Measurements from ENCODE around the gene SLC6A3. TPM values are rescaled to one million over a fixed set of nuclear protein-coding genes. Genes with fewer than 3 reads are reported as not detected.
A peak's percentile ranks its signal among the peaks of the same experiment; 100 is the strongest.

SLC6A3 gene
- polyA plus RNA-seq, 5 donors, result 1.3 to 4.4 (median 3.0) TPM

DNA sequence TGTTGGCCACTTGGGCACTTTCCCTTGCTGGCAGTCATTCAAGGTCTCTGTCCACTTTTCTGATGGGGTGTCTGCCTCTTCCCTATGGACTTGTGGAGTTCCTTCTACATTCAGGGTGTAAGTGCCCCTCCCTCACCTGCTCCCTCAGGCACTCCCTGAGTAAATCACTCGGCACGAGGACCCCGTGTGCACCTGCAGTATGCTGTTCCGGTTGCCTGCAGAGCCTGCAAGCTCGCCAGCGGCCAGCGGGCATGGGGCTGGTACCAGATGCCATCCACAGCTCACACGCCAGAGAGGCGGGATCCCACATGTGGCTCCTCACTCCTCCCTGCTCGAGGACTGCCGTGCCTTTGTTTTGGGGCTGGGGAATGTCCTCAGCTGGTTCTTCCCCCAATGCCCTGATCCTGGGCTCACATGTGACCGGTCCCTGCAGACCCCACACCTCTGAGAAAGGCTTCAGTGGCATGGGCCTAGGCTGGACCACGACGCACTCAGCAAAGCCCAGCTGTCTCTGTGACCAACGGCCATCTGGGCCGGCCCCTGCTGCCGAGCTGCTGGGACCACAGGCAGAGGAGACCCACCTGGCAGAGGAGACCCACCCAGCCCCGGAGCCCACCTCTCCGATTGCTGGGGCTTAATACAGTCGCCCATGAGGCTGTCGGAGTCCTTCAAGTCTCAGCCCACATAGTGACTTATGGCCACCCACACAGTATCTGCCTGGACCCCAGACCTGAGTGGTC lies 54.2 kb downstream of the SLC6A3 start:
- no peak for DNase-seq

DNA sequence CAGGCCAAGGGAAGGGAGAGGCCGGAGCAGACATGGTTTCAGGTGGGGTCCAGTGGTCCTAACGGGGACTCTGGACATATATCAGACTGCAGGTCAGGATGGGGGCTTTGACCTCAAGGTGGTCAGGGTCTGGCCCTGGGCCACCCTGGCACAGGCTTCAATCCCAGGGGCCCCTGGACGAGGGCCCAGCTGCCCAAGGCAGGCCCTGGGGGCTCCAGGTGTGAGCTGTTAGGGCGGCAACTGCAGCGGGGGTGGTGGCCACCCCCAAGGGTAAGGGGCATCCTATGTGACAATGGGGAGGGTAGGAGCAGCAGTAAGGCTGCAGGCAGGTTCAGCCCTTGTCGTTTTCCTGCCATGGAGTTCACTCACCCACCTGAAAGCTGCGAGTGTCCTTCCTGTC lies 54.9 kb downstream of the SLC6A3 start:
- no peak for DNase-seq

DNA sequence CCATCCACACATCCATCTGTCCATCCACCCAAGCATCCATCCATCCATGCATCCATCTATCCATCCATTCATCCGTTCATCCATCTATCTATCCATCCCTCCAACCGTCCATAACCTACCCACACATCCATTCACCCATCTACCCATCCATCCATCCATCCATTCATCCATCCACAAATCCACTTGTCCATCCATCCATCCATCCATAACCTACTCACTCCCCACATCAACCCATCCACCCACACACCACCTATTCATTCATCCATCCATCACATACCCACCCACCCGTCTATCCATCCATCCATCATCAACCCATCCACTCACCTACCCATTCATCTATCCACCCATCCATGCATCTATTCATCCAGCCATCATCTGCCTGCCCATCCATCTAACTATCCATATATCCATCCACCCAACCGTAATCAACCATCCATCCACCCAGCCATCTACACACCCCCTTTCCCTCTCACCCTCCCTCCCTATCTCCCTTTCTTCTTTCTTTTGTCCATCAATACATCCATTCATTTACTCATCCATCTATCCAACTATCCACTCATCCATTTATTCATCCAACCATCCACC lies 56.8 kb downstream of the SLC6A3 start:
- DNase-seq, result no peak

DNA sequence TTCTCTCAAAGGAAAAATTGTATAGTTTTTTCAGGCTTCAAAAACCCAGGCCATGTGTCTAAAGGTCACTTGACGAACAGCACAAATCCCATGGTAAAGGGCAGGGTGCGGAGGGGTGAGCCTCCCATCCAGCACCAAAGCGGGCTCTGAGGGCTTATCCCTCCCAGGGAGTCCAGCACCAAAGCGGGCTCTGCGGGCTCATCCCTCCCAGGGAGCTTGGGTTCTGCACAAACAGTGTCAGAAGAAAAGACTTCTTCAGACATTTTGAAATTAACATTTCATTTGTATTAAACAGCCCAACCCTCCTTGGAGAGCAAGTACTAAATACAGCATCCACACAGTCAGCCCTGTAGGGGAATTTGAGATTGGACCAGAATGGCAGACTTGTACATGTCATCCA lies 57.4 kb downstream of the SLC6A3 start:
- no peak for DNase-seq

DNA sequence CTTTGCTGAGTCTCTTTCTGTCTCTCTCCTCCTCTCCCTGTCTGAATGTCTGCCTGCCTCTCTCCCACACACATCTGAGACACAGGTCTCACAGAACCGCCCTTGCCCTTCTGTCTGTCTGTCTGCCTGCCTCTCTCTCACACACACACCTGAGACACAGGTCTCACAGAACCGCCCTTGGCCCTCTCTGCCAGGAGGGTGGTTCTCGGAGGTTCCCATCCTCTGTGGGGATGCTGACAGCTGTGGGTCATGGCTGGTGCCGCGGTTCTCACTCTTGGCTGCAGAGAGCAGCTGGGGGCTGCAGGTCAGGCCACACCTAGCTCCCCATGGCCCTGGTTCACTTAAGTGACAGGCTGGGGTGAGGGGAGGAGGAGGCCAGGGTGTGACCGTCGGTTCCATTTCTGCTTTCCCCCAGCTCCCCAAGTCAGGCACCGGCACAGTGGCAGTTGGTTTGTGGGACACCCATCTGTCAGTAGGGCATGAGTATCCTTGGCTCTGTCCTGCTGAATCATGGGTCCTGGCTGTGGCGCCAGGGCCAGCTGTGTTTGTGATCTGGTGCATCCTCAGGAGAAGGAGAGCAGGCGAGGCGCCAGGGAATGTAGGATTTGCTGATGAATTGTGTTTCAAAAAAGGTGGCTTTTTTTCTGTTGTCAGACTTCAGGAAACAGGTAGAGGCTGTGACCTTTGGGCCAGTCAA lies 58.0 kb downstream of the SLC6A3 start:
- DNase-seq, result no peak

DNA sequence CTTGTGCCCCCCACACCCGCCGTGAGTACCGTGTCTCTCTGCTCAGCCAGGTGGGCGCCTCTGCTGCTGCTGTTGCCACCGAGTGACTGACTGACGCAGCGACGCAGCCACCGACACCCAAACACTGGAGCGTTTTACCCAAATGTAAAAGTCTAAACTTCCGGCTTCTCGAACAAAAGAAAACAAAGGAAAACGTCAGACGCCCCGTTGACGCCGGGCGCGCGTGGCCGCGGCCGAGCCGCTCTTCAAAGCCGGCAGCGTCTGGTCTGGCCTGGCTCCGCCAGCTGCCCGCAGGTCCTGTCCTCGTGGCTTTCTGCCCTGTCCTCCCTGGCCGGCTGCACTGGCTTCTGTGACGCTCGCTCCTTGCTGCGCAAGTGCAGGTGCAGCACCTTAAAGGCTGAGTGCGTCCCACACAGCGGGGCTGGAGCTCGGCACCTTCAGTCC lies 58.9 kb downstream of the SLC6A3 start:
- peak; percentile 44 to 52 for DNase-seq

DNA sequence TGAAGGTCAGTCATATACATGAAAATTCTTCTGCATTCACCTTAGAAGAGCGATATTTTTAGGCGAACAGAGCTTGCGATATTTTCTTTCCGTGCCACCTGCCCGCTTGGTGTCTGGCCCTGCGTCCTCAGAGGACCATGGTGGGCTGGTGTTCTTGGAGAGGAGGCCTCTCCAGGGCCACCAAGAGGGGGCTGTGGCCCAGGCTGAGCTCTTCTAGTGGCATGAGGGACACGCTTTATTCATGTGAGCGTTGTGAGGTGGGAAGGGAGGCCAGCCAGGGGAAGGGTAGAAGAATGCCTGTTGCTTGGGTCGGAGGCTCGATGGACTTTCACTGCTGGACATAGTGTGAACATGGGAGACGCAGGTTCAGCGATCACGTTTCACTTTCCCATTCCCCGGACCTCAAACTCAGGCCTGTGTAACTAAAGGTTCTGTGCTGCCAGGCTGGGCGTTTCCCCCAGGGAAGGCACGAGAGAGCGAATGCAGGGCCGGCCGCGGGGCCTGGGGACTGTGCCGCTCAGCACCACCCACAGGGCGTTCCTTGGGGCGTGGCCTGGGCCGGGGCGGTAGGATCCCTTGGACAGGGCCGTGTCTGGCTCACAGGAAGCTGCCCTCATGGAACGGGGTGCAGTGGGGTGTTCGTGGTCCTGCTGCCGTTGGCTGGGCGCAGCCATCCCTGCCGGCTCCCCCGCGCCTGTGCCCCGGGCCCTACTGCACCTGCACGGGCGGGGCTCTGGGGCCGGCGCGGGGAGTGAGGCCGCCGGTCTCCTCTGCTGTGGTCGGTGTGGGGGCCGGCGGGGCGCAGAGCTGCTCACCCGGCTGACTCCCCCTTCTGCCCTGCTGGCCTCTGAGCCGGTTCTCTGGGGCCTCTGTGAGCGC lies 59.6 kb downstream of the SLC6A3 start:
- DNase-seq, result peak; percentile 54 to 61

DNA sequence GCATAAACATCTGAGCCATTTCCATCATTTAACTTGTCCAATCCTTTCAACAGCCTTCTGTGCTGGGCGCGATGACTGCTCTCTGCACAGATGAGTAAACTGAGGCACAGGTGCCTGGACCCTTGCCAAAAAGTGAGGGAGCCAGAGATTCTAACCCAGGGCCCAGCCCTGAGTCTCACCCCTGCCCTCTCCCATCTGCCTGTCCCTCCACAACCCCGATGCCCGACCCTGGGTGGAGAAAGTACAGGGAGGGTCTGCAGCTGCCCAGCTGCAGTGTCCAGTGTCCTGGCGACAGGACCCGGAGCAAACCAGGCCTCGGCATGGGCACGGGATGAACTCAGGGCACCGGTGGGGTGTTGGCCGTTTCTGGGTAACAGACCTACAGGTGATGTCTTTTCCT lies 60.7 kb downstream of the SLC6A3 start:
- DNase-seq, result no peak

DNA sequence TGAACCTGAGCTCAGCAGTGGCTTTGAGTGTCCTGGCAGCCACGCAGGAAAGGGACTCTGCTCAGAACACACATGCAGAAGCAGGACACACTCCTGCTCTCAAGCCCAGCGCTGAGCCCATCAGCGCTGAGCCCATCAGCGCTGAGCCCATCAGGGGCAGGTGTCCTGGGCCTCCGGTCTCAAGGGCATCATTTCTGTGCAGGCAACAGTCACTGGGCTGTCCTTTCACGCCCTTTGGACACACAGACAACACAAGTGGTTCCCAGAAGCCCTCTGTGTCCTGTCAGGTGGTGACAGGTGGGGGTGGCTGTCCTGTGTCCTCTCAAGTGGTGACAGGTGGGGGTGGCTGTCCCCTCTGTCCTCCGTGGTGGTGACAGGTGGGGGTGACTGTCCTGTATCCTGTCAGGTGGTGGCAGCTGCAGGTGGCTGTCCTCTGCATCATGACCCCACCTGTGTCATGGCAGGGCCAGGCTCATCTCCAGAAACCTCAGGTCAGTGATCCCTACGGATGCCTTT lies 61.3 kb downstream of the SLC6A3 start:
- no peak for DNase-seq

DNA sequence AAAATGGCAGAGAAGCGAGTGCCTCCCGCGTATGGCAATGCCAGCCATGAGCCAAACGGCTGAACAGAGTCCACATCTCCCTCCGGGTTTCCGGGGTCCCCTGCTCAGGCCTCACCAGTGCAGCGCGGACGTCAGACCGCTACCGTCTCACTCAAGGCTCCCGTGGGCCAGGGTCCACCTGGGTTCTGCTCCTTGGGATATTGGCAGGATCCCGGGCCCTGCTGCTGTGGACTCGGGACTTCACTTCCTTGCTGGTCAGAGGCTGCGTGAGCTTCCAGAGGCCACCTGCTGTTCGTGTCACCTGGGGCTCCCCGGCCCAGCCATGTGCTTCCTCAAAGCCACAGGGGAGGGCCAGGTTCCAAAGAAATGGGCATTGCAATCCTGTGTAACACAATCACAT lies 61.9 kb downstream of the SLC6A3 start:
- no peak for DNase-seq

DNA sequence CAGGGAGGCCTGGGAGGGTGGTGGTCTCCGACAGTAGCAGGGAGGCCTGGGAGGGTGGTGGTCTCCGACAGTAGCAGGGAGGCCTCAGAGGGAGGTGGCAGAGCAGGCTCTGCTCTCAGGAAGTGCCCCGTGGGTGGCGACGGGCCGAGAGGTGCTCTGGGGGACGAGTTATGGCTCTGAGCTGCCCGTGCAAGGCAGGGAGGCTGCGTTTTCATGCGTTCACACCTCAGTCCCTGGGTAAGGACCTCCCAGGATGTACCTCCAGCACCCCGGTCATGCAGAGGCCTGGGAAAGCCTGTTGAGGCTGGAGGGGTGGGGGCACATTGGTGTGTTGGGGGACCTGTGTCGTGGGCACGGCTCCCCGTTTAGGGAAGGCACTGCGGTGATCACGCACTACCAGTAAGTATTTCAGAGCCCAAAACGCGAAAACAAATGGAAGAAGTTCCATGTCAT lies 63.0 kb downstream of the SLC6A3 start:
- no peak for DNase-seq

DNA sequence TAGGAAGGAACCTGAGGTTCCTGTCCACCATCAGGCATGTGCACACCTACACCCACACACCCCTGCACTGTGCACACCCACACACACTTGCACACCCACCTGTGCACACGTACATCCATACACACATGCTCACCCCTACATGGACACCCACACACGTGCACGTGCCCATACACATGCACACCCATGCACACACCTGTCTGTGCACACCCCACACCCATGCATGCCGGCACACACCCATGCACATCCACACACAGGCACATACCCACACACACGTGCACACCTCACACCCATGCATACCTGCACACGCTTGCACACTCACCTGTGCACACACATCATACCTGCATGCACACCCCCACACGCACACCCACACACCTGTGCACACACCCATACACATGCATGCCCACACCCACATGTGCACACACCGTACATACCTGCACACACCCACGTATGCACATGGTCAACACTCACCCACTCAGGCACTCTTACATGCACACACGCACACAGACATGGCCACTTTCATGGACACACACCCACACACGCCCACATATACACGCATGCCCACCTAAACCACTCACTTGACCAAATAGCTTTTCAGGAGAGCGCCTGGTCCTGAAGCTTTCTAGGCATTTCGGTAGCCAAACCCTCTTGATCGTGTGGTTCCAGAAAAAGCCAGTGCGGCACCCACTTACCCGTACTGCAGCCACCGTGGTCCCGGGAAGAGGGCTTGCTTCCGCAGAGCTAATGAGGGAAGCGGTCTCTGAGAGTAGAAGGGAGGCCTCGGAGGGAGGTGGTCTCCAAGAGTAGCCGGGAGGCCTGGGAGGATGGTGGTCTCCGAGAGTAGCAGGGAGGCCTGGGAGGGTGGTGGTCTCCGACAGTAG lies 63.6 kb downstream of the SLC6A3 start:
- DNase-seq, result no peak

DNA sequence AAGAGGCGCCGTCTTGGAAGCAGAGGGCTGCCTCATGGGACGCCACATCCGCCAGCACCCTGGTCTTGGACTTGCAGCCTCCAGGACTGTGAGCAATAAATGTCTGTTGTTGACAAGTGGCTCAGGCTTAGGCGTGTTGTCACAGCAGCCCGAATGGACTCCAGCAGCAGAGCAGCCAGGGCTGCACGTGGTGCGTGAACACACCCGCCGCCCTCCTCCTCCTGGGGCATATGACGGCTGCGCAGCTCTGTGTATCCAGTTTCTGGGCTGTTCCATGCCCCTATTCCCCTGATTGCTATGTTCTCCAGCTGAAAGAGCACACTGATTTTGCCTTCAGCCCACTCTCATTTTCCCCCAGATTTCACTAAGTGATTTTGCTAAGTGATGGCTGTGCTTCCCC lies 64.3 kb downstream of the SLC6A3 start:
- DNase-seq, result peak in 1 of 2 donors; percentile 16

DNA sequence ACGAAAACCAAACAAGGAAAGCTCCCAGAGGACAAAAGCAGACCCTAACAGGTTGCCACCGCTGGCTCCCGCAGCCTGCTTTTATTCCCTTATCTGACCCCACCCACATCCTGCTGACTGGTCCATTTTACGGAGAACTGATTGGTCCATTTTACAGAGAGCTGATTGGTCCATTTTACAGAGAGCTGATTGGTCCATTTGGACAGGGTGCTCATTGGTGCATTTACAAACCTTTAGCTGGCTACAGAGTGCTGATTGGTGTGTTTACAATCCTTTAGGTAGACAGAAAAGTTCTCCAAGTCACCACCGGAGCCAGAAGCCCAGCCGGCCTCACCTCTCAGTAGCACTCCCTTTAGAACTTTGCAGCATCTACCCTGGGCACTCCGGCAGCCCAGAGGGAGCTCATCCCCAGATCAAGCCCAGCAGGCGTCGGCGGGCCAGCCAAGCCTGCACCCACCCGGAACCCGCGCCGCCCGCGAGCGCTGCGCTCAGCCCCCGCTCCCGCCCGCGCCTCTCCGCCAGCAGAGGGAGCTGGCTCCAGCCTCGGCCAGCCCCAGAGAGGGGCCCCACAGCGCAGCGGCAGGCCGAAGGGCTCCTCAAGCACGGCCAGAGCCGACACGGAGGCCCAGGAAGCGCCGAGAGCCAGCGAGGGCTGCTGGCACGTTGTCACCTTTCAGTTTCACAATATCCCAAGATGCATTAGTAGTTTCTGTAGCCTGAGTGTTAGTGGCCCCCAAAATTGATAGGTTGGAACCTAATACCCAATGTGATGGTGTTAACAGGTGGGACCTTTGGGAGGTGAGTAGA lies 65.0 kb downstream of the SLC6A3 start:
- peak; percentile 57 to 69 for DNase-seq

DNA sequence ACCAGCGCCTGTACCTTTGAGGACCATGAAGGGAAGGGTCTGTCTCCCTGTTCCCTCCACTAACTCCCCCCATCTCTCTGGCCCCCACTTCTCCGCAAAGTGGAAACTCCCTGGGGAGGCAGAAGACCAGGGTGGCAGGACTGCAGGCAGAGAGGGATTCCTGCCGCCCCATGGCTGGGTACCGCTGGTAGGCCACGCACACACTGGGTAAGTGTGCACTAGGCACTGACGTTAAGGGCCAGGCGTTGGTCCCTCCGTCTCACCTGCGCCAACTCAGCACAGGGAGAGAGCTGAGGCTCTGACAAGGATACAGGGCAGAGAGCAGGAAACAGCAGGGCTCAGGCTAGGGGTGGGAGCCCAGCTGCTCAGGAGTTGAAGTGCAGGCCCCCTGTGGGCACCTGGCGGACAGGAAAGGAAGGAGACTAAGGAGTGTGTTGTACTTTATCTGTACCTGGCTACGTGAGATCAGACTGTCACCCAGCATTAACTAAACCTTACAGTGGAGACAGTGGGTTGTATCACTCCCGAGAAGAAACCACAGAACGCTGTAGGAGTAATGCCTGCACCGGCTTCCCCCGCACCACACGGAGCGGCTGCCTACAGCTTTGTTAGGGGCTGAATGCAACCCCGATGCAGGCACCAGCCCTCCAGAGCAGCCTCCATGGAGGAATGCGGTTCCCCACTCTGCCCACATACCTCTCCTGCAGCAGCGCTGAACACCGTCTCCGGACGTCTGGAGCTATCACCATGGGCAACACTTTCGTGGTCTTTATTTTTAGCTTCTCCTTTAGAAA lies 66.2 kb downstream of the SLC6A3 start:
- DNase-seq, result no peak

DNA sequence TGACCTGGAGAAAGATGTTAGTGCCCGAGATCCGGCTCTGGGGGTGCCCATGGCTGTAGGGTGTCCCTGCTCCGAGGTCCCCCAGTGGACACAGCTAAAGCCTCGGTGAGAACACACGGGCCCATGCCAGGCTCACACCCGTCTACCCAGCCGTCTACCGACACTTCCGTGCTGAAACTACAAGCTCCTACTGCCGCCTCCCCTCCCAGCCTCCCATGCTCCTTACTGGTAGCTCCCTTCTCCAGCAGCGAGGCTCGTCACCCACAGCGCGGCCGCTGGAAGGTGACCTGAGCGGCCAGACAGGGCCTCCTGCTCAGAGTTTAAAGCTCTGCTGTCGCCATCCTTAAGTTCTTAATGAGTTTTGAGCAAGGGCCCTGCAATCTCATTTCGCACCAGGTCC lies 67.1 kb downstream of the SLC6A3 start:
- DNase-seq, result no peak

DNA sequence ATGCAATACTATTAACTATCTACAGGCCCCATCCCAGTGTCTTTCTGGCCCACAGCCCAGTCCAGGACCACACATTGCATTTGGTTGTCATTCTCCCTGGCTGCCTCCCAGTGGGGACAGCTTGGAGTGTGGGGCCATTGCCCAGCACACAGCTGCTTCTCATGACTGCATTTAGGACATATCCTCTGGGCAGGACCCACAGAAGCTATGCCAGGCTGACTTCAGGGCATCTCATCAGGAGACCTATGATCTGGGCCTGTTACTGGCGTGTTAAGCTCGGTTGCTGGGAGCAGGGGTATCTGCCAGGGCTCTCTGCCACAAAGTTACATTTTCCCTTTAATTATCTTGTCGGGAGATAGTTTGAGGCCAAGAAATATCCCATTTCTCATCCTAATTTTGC lies 68.3 kb downstream of the SLC6A3 start:
- DNase-seq, result peak; percentile 50 to 51

DNA sequence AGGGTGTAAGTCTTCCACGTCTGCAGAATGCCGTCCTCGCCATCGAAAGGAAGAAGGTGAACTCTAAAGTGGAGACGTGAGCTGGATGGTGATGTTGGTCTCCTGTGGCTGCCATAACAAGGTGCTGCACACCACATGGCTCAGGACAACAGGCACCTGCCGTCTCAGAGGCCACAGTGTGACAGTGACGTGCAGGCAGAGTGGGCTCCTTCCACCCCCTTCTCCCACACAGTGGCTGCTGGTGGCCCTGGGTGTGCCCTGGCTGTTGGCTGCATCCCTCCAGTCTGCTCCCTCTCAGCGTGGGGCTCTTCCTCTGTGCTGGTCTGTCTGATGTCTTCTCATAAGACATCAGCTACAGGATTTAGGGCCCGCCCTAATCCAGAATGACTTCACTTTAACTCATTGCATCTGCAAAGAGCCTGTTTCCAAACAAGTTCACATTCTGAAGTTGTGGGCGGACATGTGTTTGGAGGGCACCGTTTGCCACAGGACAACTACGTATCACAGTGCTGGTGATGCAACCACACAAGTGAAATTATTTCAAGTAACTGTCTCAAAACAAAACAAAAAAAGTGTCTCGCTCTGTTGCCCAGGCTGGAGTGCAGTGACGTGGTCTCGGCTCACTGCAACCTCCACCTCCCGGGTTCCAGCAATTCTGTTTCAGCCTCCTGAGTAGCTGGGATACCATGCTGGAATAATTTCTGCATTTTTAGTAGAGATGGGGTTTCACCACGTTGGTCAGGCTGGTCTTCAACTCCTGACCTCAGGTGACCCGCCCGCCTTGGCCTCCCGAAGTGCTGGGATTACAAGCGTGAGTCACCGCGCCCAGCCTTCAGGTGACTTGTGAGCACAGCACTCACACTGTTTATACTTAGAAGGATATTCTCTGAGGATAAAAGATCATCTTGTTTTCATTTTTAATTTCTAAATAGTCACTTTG lies 69.1 kb downstream of the SLC6A3 start:
- no peak for DNase-seq
